ENCODE measurements around the gene VWA5B1. TPM values are rescaled to one million over a fixed set of nuclear protein-coding genes. Genes with fewer than 3 reads are reported as not detected.

The VWA5B1 gene
- total and polyA plus RNA-seq, 10 of the 15 experiments (the other 5 are each of a cell fraction or from before 2014, with no cell fraction given): under 0.01 to 0.05 (median 0.01) TPM; not detected in 7

GRCh38 chr1:20399606-20400180 lies 109.0 kb downstream of the VWA5B1 start:
- Histone ChIP-seq H3K4me3 (no peak overlapping the region), H3K9ac (ENCODE audit: control insufficient read depth, insufficient read depth, low read length) (no peak overlapping the region), H3K9me3 (replicated peaks; ENCODE audit: control insufficient read depth, insufficient read depth, low read length) (no peaks in the 10 kb centered on the region; the same call in 1 of the 3 replicates), H3K27me3 (replicated peaks in 1 of 2; ENCODE audit: control insufficient read depth in 2 of 2, insufficient read depth in 2 of 2, low read length in 1 of 2) (peaks cover 3 to 8% of the 10 kb centered on the region in 2 experiments), H3K79me2 (ENCODE audit: control insufficient read depth, insufficient read depth, low read length) (no peaks in the 10 kb centered on the region), H3K4me2 (ENCODE audit: control insufficient read depth, insufficient read depth) (no peak overlapping the region), H3K36me3 (ENCODE audit: control insufficient read depth in 2 of 2, insufficient read depth in 2 of 2, low read length in 1 of 2) (no peaks in the 10 kb centered on the region), H4K20me1 (ENCODE audit: control insufficient read depth, insufficient read depth) (no peaks in the 10 kb centered on the region), H3K27ac (ENCODE audit: control insufficient read depth, insufficient read depth) (no peak overlapping the region), H3K4me1 (ENCODE audit: control insufficient read depth, insufficient read depth, low read length) (no peaks in the 10 kb centered on the region), H2AFZ (ENCODE audit: control insufficient read depth, low read depth, low read length) (no peak overlapping the region)
- FAIRE-seq (no peak), ATAC-seq (no peak), DNase-seq (ENCODE audit: low read depth, low spot score) (no peak)
- 1% methylated on average over 5 of the region's 5 CpGs for WGBS (ENCODE audit: insufficient coverage, insufficient replicate concordance, low lambda C conversion rate, missing lambda C conversion rate)
- ChIA-PET RAD21 (ENCODE audit: unreplicated experiment) (no interaction called here), SMC1A (ENCODE audit: uncharacterized antibody, unreplicated experiment) (no interaction called here), CTCF (no interaction called here), POLR2A (no interaction called here)
- intact Hi-C loops (cut with micrococcal nuclease; ENCODE audit: unreplicated experiment): no loop called here
- TF ChIP-seq POLR2A (IDR thresholded peaks at IDR 0.05; ENCODE audit: low read depth, low read length) (no peak), YBX1 (IDR thresholded peaks at IDR 0.05) (no peak), FOS (IDR thresholded peaks at IDR 0.05; ENCODE audit: borderline replicate concordance, extremely low read depth, insufficient read length) (no peak), BCL11A (IDR thresholded peaks at IDR 0.05; ENCODE audit: low read depth, low read length) (no peak), NRF1 (conservative IDR thresholded peaks at IDR 0.05; ENCODE audit: low read depth, low read length) (no peak), HDAC2 (IDR thresholded peaks at IDR 0.05) (no peak), HDAC6 (IDR thresholded peaks at IDR 0.05; ENCODE audit: unreplicated experiment) (no peak), CREB1 (IDR thresholded peaks at IDR 0.05; ENCODE audit: low read depth) (no peak), ZNF24 (IDR thresholded peaks at IDR 0.05) (no peak), ZNF217 (IDR thresholded peaks at IDR 0.05) (no peak)
- no TSS peak for BruUV-seq (replicated peaks)
- in situ Hi-C loops (cut with MboI): no loop called here
